NCI-H2107 treated with DMSO at 0.1 percent for 48 hours (cell line): ENCODE results near the gene RCAN1.

Experiments used
- DNase-seq: peaks from one replicate; lab custom pipeline; 2025; ENCODE audit not compliant: unreplicated experiment; lab: John Stamatoyannopoulos, UW

The RCAN1 gene

DNA sequence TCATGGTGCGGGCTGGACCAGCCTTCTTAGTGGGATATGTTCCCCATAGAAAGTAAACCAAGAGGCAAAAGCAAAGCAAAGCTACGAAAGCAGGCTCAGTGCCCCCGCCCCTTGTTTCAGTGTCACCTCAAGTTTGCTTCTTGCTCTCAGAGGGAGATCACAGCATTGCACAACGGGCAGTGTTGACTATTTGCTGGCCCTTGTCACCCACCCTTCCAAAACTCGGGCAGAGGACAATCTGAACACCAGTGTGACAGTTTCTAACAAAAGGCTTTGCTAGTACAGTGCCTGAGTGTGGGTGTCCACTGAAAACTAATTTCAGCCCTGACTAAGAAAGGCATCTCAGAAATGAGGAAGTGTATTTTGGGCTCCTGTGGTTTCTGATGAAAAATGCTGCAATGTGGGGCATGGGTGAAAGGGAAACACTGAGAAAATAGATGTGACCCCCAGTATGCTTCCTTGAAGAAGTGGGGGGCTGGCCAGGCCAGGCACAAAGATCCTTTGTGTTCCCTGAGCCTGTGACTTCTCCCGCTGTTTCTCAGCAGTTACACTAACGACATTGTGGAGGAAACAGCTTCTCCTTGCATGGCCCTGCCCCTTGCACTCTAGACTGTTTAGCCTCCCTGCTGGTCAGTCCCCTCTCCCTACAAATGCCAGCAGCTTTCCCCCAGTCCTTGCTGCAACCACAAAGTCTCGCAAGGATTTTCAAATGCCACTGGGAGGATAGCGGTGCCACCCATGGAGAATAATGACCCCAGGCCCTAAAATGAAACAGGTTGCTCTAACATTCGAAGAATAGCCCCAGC lies 69.6 kb downstream of the RCAN1 start:
- no peak for DNase-seq

DNA sequence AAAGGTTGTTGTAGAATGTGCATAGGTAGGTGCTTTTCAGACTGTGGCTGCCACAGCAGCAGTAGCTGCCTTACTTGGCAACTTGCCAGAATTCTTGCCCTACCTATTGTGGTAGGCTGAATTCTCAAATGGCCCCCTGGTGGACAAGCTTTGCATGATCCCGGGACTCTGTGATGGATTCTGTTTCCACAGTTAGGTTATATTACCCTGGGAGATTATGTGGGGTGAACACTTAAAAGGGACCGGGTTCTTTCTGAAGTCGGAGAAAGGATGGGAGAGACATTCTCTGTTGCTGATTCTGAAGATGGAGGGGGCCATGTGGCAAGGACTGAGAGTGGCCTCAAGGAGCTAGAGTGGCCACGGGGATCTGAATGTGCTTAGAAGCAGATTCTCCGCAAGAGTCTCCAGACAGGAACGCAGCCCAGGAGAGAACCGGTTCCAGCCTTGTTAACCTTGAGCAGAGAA lies 70.8 kb downstream of the RCAN1 start:
- peak; percentile 4 for DNase-seq

DNA sequence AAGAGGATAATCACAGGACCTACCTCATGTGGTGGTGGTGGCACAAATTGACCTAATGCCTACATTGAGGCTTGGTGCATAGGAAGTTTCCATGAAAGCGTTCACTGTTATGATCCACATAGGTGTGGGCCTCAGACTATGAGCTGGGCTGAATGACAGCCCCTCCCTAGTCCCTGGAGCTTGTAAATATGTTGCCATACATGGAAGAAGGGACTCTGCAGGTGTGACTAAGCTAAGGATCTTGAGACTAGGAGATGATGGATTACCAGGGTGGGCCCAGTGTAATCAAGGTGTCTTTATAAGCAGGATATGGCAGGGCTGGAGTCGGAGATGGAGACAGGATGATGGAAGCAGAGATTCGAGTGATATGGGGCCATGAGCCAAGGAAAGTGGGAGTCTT lies 71.9 kb downstream of the RCAN1 start:
- DNase-seq: no peak

DNA sequence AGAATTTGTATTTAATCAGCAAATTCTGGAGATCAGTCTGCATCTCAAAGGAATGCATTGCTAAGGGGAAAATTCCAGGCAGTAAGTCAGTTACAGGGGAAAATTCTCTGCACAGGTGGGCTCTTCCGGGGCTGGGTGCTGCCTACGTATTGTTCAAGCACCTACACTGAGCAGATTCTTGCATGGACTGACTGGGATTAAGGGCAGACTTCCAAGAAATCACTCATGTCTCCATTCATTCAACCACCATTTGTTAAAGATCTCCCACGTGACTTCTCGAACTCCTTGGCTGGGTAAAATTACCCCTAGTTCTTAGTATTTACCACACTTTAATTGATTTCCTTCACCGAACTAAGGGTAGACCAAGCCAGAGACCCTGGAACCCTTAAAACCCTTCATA lies 74.7 kb downstream of the RCAN1 start:
- DNase-seq: no peak

DNA sequence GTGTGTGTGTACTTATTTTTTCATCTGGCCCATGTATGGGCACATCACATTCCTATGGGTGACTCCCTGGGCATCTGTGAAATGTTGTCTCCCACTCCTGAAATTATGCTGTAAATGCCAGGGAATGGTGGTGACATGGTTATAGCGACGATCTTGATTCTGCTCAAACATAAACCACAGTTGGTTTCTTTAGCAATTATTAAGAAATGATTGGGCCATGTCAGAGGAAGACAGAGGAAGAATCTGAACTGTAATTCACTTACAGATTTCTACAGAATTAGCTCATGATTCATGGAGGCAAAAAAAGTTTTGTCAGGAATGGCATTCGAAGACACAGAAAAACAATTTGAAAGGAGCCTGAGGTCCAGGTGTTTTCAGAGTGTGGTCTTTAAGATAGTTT lies 77.1 kb downstream of the RCAN1 start:
- no peak for DNase-seq

DNA sequence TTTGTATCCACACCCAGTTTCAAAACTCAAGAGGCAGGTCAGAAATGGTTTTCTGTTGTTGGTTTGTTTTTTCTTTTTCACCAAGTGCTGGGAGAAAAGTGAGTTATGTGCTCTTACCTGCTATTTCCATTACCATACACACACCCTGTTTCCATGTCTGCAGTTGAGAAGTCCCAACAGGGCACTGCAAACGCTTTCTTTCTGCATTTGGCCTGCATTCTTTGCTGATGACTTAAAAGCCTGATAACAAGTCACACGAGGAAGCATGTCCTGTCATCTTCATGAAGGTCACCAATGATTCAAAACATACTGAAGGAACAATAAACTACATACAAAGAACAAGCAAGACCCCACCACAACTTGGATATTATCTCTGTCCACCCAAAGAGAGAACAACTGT lies 78.1 kb downstream of the RCAN1 start:
- DNase-seq: no peak

DNA sequence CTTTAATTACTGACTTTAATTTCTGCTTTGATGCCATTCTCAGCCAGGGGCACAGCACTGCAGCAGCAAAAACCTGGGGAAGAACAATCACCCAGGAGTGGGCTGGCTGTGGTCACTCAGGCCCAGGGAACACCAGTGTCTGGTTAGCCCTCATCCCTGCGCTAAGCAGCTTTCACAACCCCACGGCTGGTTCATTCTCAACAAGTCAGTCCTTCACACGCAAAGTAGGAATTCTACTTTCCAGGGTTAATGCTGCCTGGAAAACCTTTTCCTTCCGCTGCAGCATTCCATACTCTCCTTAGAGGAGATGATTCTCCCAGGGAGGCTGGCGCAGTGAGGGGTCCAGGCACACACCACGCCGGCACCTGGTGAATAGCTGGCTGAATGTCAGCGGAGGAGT lies 78.6 kb downstream of the RCAN1 start:
- no peak for DNase-seq

DNA sequence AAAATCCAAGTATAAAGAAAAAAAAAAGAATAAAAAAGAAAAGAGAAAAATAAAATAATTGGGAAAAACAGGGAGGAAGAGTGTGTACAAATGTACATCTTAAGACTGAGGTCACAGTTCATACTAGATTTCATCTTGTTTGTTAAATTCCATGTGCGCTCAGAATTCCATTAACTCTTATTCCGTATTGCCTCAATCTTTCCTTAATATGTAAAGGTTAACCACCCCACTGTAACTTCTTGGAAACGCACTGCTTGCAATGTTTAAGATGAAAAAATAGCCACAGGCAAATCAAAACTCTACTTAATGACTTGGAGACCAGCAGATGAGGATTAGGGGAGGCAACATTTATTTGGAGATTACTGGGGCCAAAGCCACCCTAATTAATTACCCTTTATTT lies 79.0 kb downstream of the RCAN1 start:
- DNase-seq: no peak

DNA sequence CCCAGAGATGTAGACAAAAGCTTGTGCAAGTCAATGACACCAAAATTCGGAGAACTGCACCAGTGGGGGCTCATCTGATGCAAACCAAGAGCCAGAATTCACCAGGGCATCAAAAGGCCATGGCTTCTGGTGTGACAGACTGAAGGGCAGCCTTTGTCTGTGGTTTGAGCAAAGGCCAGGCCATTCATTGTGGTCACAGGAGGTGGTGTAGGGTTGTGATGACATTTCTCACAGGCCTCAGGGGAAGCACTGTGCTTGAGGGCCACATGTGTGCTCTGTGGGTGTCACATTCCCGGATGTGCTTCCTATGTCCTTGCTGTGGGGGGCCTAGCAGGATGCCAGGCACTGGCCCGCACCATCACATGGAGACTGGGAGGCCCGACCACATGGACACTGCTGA lies 80.4 kb downstream of the RCAN1 start:
- DNase-seq: no peak

DNA sequence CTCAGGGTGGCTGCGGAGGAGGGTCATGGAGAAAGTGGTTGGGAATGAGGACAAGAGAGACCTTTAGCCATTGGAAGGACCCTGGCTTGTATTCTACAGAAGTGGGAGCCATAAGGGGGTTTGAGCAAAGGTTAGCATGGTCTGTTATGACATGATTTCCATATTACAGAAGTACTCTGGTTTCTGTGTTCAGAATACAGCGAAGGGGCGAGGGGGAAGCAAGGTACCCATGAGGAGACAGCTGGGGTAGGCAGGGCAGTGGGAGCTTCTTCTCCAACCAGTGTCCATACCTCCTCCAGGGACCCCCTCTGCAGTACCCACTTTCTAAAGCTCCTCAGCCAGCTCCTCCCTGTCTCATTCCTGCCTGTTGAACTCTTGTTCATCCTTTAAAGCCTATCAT lies 81.0 kb downstream of the RCAN1 start:
- no peak for DNase-seq

DNA sequence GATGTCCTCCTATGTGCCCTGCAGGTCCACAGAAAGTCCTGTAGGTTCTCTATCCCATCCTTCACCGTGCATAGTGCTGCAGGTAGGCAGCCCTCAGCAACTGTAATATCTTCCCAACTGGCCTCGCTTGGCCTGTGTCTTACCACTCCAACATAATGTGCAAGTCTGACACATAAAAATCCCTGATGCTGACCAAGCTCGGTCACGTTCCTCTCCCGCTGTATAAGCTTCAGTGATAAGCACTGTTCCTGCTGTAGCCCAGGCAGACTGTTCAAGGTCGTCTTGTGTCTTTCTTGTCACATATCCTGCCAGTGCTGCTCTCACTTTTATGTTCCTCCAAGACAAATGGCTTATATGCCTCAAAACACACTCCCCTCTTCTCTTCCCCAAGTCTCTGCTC lies 83.5 kb downstream of the RCAN1 start:
- DNase-seq: no peak

DNA sequence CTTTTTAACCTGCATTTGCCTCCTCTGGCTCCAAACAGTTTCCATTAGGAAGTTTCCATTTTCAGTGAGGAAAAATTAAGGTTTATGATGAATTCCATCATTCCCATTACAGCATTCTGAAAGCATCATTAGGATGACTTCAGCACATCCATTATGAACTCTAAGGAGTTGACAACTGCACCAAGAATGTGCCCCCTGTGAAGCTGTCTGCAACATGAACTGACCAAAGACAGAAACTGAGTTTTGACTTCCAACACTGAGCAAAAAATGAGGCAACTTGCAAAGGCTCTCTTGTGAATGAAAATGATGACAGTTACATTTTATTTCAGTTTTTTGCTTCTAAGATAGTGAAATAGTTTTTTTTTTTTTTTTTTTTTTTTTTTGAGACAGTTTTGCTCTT lies 84.7 kb downstream of the RCAN1 start:
- no peak for DNase-seq

DNA sequence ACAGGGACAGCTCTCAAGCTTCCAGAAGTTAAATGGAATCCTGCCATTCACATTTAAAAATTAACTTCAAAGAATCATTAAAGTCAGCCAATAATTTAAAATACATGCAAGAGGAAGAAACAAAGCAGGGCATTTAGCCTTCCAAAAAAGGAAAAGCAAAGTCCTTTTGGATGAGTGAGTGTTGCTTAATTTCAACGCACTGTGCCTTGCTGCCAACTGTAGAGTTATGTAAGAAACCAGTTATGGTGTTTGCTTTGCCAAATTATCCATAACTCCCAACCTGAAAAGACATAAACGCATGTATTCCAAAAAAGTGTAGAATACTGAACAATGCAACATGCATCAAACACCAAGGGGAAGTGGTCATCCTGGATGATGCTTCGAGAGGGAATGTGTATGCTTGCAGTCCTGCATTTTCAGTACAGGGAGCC lies 86.8 kb downstream of the RCAN1 start:
- DNase-seq: no peak

DNA sequence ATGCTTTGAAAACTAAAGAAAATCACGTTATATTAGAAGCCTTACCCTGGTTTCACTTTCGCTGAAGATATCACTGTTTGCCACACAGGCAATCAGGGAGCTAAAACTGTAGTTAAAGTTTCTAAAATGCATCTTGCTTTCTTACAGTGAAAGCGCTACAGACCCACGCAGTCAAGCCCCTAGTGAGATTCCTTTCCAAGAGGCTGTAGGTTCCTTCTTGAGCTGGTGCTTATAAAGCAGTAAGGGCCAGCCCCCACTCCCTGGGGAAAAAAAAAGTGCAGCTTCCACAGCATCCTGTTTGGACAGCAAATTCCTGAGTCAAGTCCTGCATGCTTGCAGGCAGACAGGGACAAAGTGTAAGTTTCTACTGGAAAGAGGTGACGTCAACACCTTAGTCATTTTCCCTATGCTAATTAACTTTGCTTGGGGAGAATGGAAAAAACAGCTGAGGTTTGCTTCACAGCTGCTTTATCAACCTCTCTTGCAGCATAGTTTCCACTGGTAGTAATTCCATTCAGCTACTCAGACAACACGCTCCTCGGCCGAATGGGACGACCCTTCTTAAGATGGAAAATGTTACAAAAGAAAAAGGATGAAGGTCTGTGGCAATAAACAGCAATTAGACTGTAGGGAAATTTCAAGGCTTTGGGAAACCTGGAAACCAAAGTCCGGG lies 88.2 kb downstream of the RCAN1 start:
- peak; percentile 9 for DNase-seq

DNA sequence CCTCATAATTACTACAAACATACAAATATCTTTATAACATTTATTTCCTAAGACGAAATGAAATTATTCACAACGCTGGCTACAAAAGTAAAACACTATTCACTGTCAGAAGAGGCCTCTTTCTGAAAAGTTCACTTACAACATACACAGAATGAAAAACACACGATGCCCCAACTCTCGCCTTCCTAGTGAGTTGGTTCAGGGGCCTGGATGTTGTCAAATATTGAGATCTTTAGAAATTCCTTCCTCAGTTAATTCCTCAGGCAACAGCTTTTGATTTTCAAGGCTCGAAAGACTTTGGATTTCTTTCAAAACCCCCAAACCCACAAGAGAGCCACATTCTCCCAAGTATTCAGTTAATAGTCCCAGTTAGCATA lies 88.7 kb downstream of the RCAN1 start:
- no peak for DNase-seq

DNA sequence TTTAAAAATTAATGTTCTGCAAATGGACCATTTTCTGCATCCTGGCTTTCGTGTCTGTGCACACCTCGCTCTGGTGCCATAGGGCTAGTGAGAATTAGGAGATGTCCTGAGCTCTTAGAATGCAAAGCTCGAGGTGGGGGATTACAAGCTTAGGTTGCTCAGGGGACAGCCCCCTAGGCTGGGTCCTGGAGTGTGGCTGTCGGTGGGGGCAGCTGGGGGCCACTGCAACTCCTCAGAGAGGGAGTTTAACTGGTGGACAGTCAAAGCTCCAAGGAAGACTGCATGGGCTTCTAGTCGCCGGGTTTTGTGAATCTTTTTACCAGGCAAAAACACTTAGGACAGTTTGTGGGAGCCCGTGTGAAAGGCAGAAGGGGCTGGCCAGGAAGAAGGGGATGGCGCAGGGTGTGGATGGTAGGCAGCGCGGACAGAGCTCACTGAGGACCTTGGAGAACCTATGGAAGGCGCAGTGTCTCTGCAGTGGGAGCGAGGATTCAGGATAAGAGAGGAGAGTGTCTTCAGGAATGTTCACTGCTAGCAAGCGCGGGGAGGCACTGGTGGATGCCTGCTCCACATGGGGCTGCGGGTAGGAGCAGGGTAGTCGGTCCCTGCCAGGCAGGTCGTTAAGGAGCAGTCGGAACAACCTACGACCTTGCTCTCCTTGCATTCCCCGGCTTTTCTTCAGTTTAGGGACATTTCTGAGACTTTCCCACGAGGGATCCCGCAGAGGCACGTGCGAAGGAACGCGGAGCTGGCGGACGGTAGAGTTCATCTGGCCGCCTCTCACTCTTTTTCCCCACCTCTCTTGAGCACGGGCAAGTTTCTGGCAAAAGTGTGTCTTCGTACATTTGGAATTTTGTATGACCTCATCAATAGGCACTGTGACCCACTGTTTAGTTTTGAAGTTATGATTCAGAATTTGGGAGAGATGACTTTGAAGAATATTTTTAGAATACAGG lies 90.0 kb downstream of the RCAN1 start:
- no peak for DNase-seq

DNA sequence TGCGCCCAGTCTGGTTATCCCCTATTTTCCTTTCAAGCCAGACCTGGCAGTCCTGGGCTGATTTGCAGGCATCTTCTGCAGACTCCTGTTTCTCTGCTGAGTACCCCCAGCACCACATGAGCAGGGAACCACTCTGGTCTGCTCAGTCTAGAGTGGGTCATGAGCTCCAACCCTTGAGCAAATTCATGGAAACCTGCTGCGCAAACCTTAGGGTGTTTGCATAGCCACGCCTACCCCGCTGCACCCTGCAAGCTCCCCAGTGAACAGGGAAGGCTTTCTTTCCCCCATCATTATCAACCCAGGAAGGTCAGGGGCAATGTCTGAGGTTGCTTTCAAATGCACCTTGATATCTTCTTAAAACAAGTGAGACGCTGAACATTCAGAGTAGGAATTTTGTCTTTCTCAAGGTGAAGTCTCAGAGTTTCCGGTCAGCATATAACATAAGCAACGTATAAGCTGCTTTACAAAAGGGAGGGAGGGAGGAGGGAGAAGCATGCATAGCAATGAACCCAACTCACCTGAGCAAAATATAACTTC lies 91.8 kb downstream of the RCAN1 start:
- no peak for DNase-seq

DNA sequence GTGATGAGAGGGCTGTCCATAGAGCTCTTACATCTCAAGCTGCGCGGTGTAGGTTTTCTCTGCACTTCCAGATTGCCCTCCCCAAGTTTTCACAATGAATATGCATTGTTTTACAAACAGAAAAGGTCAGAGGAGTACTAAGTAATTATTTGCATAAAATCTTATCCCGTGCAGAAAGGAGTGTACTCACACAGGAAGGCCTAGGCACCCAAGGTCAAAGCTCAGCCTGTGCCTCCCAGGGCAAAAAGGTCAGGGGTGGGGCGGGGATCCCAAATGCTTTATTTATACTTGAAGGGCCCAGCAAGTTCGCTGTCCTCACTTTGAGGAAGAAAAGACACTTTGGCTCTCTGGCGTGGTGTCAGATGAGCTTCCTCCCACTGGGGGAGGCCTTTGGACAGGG lies 92.6 kb downstream of the RCAN1 start:
- DNase-seq: no peak

DNA sequence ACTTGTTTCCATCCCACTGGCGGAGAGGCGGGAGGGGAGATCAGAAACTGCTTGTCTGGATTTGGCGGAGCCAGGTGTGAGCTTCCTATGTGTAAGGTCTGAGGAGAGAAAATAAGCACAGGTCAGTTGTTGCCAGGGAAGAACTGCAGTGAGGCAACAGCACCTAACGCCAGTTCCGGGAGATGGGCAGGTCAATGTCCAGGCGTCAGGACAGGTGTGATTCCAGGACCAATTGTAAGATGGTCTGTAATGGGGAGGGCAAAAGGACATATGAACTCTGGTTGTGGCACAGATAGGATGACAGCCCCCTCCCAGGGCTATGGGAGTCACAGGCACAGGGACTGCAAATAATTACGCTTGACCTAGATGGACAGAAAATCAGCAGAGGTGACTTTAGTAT lies 93.4 kb downstream of the RCAN1 start:
- DNase-seq: no peak

DNA sequence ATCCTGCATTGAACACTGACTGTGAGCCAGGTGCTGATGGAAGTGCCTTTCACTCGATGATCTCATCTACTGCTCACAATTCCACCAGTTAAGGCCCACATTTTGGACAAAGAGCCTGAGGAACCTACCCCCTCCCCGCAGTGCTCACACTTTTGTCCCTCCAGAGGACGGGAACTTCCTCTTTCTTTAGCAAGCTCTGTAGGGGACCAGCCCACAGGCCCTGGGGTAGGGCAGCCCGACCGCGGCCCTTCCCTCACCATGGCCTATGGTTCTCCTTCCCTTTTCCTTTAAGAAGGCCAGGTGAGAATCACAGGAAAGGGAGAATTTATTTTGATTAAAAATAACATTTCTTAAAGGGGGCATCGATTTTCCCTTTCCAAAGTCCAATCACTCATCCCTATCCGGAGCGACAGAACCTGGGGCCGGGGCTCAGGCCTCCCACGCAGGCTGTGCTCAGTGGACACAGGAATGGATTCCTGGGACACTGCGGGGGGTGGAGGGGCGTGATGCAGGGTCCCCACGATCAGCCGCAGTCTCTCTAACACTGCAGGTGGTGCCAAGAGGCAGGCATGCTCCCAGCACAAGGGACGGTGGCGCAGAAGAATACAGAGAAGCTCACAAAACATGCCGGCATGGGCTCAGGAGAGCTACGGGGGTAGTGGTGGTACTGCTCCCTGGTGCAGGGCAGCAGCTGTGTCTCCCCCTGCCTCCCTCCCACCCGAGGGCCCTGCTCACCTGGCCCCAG lies 94.0 kb downstream of the RCAN1 start:
- no peak for DNase-seq

DNA sequence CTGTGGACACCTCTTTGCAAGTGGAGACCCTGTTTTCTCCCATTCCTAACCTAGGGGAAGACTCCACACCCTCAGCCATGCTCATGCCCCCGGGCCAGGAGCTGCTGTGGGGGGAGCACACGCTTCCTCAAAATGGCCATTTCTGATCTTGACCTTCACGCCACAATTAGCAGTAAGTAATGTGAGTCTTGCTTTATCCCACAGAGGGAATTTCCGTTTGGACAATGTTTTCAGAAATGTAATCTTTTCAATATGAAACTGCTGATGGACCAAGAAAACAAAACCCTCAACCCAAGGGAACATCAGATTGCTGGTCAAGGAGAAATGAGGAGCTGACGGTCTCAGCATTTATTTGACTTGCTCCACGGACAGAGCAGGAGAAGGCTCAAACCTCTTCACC lies 94.6 kb downstream of the RCAN1 start:
- DNase-seq: no peak
